Endodermal cell (in vitro differentiated cells): Measurements from ENCODE around the gene EGFLAM. TPM values are rescaled to one million over a fixed set of nuclear protein-coding genes. Genes with fewer than 3 reads are reported as not detected.

Experiments used
- DNase-seq: peaks from one replicate; pipeline ENCODE4 v3.0.0-alpha.2; 2017
- H3K27ac ChIP-seq: 2 replicates; pipeline ENCODE4 v1.5.1; 2013; ENCODE audit warnings: mild to moderate bottlenecking, low read depth, low read length, moderate library complexity
- H3K27me3 ChIP-seq: 2 replicates; pipeline ENCODE4 v1.6.1; 2013; ENCODE audit warnings: mild to moderate bottlenecking, low read length, moderate library complexity; ENCODE audit not compliant: insufficient read depth, control insufficient read depth, poor library complexity, severe bottlenecking
- H3K36me3 ChIP-seq: 2 replicates; pipeline ENCODE4 v1.7.0; 2013; ENCODE audit warnings: mild to moderate bottlenecking, low read length, moderate library complexity; ENCODE audit not compliant: control insufficient read depth, insufficient read depth
- H3K4me1 ChIP-seq: one replicate; pipeline ENCODE4 v1.7.0; 2013; ENCODE audit warnings: low read length; ENCODE audit not compliant: control insufficient read depth, insufficient read depth
- H3K4me3 ChIP-seq: 2 replicates; pipeline ENCODE4 v1.5.1; 2013; ENCODE audit warnings: mild to moderate bottlenecking, low read length, moderate library complexity
- H3K9ac ChIP-seq: 2 replicates; pipeline ENCODE4 v1.6.1; 2013; ENCODE audit warnings: mild to moderate bottlenecking, low read length, moderate library complexity; ENCODE audit not compliant: poor library complexity, severe bottlenecking; ENCODE audit errors: extremely low read depth
- H3K9me3 ChIP-seq: 2 replicates; pipeline ENCODE4 v1.6.1; 2013; ENCODE audit warnings: mild to moderate bottlenecking, low read length, moderate library complexity; ENCODE audit not compliant: control insufficient read depth
- H3K27ac Mint-ChIP-seq: 2 replicates; pipeline ENCODE4 v1.8.0; 2020; ENCODE audit warnings: mixed read lengths
- H3K27me3 Mint-ChIP-seq: 2 replicates; pipeline ENCODE4 v1.8.0; 2021; ENCODE audit warnings: mild to moderate bottlenecking, mixed read lengths; ENCODE audit not compliant: insufficient read depth
- H3K36me3 Mint-ChIP-seq: 2 replicates; pipeline ENCODE4 v1.8.0; 2020; ENCODE audit warnings: low read depth, mixed read lengths
- H3K4me1 Mint-ChIP-seq: 2 replicates; pipeline ENCODE4 v1.8.0; 2020; ENCODE audit warnings: mixed read lengths
- H3K4me3 Mint-ChIP-seq: 2 replicates; pipeline ENCODE4 v1.8.0; 2020; ENCODE audit warnings: mild to moderate bottlenecking, moderate library complexity, mixed read lengths
- H3K9me3 Mint-ChIP-seq: 2 replicates; pipeline ENCODE4 v1.8.0; 2020; ENCODE audit warnings: mild to moderate bottlenecking, mixed read lengths
- WGBS, 2 experiments: methylation state at CpG; one replicate each; pipeline versions ENCODE4 v1.1.5 to v1.1.7; 2013; ENCODE audit warnings: missing lambda C conversion rate in 2 of 2, mixed read lengths in 1 of 2; ENCODE audit not compliant: insufficient coverage in 1 of 2, insufficient read length in 1 of 2; 5-methylcytosine and 5-hydroxymethylcytosine counted together
- total RNA-seq, 2 donors: library from RNA; stranded (reverse); fragmentation: NEBNext Ultra II Directional in 1 of 2; extraction: Animal tissue kit (Norgen Biotek cat#: 25700) in 1 of 2; gene quantifications; 2 replicates in 1 of 2; 3 replicates in 1 of 2; pipeline ENCODE4 v1.2.1, GENCODE V29; 2021
- TF ChIP-seq, protein P1 (sequence below): fragments of 200-600 bp; sonication (generic); conservative IDR thresholded peaks from 2 replicates; pipeline ENCODE4 v1.5.0; 2021; ENCODE audit warnings: antibody characterized with exemption, mild to moderate bottlenecking

The EGFLAM gene
- total RNA-seq, 2 donors from 2014 or later, result 4.4 to 8.8 TPM

DNA sequence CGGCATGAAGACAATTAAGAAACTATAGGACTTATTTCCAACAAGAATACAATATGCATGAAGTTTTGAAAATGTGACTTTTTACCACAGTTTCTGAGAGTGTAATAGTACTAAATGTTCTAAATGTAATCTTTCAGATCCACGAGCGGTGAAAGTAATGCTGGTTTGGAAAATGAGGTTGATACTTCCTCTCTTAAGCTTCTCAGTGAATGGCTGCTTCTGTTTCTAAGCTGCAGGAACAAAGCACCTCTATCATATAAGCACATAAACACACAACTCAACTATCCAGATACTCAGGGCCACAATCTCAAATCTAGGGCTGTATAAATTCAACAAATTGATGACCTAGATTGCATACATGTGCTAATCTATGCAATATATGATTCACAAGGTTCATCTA, 219.8 kb downstream of the EGFLAM start:
- Histone ChIP-seq H3K27ac (no peak overlapping the region), H3K9me3 (no peaks in the 10 kb centered on the region), H3K27me3 (no peaks in the 10 kb centered on the region), H3K36me3 (peaks cover 73% of the 10 kb centered on the region), H3K4me1 (no peaks in the 10 kb centered on the region), H3K4me3 (no peak overlapping the region), H3K9ac (no peak overlapping the region)
- TF ChIP-seq, protein P1, sequence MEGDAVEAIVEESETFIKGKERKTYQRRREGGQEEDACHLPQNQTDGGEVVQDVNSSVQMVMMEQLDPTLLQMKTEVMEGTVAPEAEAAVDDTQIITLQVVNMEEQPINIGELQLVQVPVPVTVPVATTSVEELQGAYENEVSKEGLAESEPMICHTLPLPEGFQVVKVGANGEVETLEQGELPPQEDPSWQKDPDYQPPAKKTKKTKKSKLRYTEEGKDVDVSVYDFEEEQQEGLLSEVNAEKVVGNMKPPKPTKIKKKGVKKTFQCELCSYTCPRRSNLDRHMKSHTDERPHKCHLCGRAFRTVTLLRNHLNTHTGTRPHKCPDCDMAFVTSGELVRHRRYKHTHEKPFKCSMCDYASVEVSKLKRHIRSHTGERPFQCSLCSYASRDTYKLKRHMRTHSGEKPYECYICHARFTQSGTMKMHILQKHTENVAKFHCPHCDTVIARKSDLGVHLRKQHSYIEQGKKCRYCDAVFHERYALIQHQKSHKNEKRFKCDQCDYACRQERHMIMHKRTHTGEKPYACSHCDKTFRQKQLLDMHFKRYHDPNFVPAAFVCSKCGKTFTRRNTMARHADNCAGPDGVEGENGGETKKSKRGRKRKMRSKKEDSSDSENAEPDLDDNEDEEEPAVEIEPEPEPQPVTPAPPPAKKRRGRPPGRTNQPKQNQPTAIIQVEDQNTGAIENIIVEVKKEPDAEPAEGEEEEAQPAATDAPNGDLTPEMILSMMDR, result no peak
- Mint-ChIP-seq H3K27me3 (no peaks in the 10 kb centered on the region), H3K4me1 (peaks cover 17% of the 10 kb centered on the region), H3K4me3 (no peak overlapping the region), H3K27ac (no peak overlapping the region), H3K36me3 (peaks cover 27% of the 10 kb centered on the region), H3K9me3 (no peaks in the 10 kb centered on the region)
- 94 to 100% methylated on average over 1 to 3 of the region's 3 CpGs for WGBS, 2 experiments
- DNase-seq, result no peak

DNA sequence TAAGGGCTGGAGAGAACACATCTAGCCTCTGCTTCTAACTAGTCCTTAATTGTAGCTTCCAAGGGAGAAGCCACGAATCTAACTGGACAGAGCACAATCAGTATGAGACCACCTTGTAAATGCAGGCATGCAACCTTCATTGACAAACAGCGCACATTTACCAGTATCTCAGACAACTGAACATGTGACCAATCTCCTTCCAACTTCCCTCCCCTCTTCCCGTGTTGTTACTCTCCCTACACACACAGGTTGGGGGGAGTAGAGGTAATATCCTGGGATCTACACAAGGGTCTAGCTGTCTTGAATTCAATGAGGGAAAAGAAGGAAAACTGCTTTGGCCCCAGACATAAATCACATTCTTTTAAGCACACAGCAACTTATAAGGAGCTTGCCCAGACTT, 220.5 kb downstream of the EGFLAM start:
- Histone ChIP-seq H3K9me3 (no peaks in the 10 kb centered on the region), H3K9ac (no peak overlapping the region), H3K27ac (no peak overlapping the region), H3K36me3 (peaks cover 81% of the 10 kb centered on the region), H3K4me1 (no peaks in the 10 kb centered on the region), H3K4me3 (no peak overlapping the region), H3K27me3 (no peaks in the 10 kb centered on the region)
- no peak for DNase-seq
- H3K36me3 Mint-ChIP-seq, result peaks cover 29% of the 10 kb centered on the region
- TF ChIP-seq, protein P1, result no peak
- 95% methylated on average over 2 of the region's 3 CpGs; no CpG with 5 or more reads in 1 of the 2 experiments for WGBS, 2 experiments
- H3K27me3 Mint-ChIP-seq, result no peaks in the 10 kb centered on the region
- H3K27ac Mint-ChIP-seq, result no peak overlapping the region
- peaks cover 15% of the 10 kb centered on the region for H3K4me1 Mint-ChIP-seq
- no peaks in the 10 kb centered on the region for H3K9me3 Mint-ChIP-seq
- H3K4me3 Mint-ChIP-seq, result no peak overlapping the region

DNA sequence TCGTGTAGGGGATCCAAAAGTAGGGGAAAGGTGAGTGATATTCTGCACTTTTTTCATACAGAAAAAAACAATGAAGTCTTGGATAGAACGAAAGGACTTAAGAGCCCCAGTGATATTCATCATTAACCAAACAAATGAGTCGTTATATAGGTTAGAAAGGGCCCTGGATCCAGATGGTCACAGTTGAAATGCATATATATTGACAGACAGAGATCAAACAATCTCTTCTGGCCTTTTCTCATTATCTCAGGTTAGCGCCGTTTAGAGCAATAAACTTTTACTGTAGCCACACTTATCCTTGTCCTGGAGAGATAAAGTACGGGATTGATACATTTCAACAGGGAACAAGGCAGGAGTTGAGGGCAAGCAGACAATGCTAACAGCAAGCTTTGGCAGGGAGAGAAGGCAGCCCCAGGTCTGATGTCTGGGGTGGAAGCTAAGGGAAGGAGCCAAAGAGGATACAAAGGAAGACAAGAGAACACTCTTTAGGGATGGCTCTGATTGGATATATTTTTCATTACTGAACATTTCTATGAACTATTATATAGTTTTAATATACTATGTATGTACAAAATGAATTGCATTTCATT, 221.1 kb downstream of the EGFLAM start:
- Mint-ChIP-seq H3K27ac (no peak overlapping the region), H3K4me1 (peaks cover 15% of the 10 kb centered on the region), H3K36me3 (peaks cover 33% of the 10 kb centered on the region), H3K9me3 (no peaks in the 10 kb centered on the region), H3K27me3 (no peaks in the 10 kb centered on the region), H3K4me3 (no peak overlapping the region)
- peaks cover 85% of the 10 kb centered on the region for H3K36me3 ChIP-seq
- TF ChIP-seq, protein P1, result no peak
- no peaks in the 10 kb centered on the region for H3K9me3 ChIP-seq
- no peaks in the 10 kb centered on the region for H3K27me3 ChIP-seq
- DNase-seq, result no peak
- 79 to 80% methylated on average over 5 to 6 of the region's 6 CpGs for WGBS, 2 experiments
- H3K9ac ChIP-seq, result no peak overlapping the region
- no peak overlapping the region for H3K4me3 ChIP-seq
- H3K4me1 ChIP-seq, result no peaks in the 10 kb centered on the region
- H3K27ac ChIP-seq, result no peak overlapping the region
